Sciatic nerve (tissue), 2 donors: ENCODE data around the gene SUMO2. TPM values are rescaled to one million over a fixed set of nuclear protein-coding genes. Genes with fewer than 3 reads are reported as not detected.
A peak's percentile ranks its signal among the peaks of the same experiment; 100 is the strongest.
"Not testable (repeated sequence)": the region's sequence is repeated elsewhere in the genome, so short reads cannot be mapped to it uniquely, and the experiment has no call there.

ENCODE experiments used
- ATAC-seq: fragments of 200-7000 bp; cut with Tn5 transposase; one replicate; pipeline ENCODE4 v1.9.1; 2020; ENCODE audit warnings: mild to moderate bottlenecking, moderate library complexity
- DNase-seq: peaks from one replicate; pipeline ENCODE4 v3.0.0-alpha.2; 2020; ENCODE audit warnings: low spot score
- intact Hi-C: fragments of 100-400 bp; cut with DNase I; formaldehyde crosslinking; loops from one replicate; pipeline ENCODE4 v1.14.2; 2022
- total RNA-seq: library from RNA; stranded (reverse); fragmentation: NEBNext Ultra II Directional; extraction: Animal tissue kit (Norgen Biotek cat#: 25700); gene quantifications from one replicate; pipeline ENCODE4 v1.2.1, GENCODE V29; 2021
- donor health status: DM: no; HTN: no; CAD: no.
- donor health status: DM: no; HTN: no; CAD: no.

SUMO2 gene
- total RNA-seq, 1 donor from 2014 or later, result 296 TPM

- ATAC-seq (no peak), DNase-seq (peak; percentile 43)
- intact Hi-C loops, result no loop called here
Observed at GRCh38 chr17:75183999-75184884, 1.5 kb upstream of the SUMO2 start.

- peak; percentile 76 for DNase-seq
- intact Hi-C loops, result no loop called here
- no peak for ATAC-seq
Observed at GRCh38 chr17:75182319-75182568, 515 bp downstream of the SUMO2 start.

- intact Hi-C loops, result no loop called here
- ATAC-seq, result peak; percentile 6
- DNase-seq, result peak; percentile 70
Observed at GRCh38 chr17:75181608-75182318, 996 bp downstream of the SUMO2 start.

- ATAC-seq (no peak), DNase-seq (no peak)
- intact Hi-C loops, result no loop called here
Observed at GRCh38 chr17:75181110-75181509, 1.6 kb downstream of the SUMO2 start.

GRCh38 chr17:75178453-75178852, 4.3 kb downstream of the SUMO2 start:
- ATAC-seq (no peak), DNase-seq (peak; percentile 38)
- intact Hi-C loops, result no loop called here

GRCh38 chr17:75176625-75177024, 6.1 kb downstream of the SUMO2 start:
- intact Hi-C loops, result no loop called here
- ATAC-seq (no peak), DNase-seq (no peak)

- ATAC-seq (no peak), DNase-seq (peak; percentile 45)
- intact Hi-C loops, result no loop called here
Observed at GRCh38 chr17:75174996-75175395, 7.8 kb downstream of the SUMO2 start.

- intact Hi-C loops, result no loop called here
- no peak for ATAC-seq
- DNase-seq, result peak; percentile 25
Observed at GRCh38 chr17:75173526-75173925, 9.2 kb downstream of the SUMO2 start.

- ATAC-seq (no peak), DNase-seq (peak; percentile 13)
- intact Hi-C loops, result no loop called here
Observed at GRCh38 chr17:75168998-75169397, 13.8 kb downstream of the SUMO2 start.

GRCh38 chr17:75164606-75165005, 18.2 kb downstream of the SUMO2 start:
- peak; percentile 23 for DNase-seq
- ATAC-seq, intact Hi-C loops: not testable (repeated sequence)

GRCh38 chr17:75163074-75163473, 19.7 kb downstream of the SUMO2 start:
- ATAC-seq (no peak), DNase-seq (peak; percentile 13)
- intact Hi-C loops, result no loop called here

- intact Hi-C loops, result no loop called here
- no peak for DNase-seq
- ATAC-seq, result no peak
Observed at GRCh38 chr17:75160211-75160610, 22.5 kb downstream of the SUMO2 start.

- intact Hi-C loops, result no loop called here
- DNase-seq (peak; percentile 14), ATAC-seq (no peak)
Observed at GRCh38 chr17:75159196-75160031, 23.3 kb downstream of the SUMO2 start.

- ATAC-seq, intact Hi-C loops: not testable (repeated sequence)
- DNase-seq, result peak; percentile 28
Observed at GRCh38 chr17:75158480-75158879, 24.3 kb downstream of the SUMO2 start.

GRCh38 chr17:75155191-75155601, 27.6 kb downstream of the SUMO2 start:
- DNase-seq (peak; percentile 40), ATAC-seq (no peak)
- intact Hi-C loops, result no loop called here

GRCh38 chr17:75154195-75155106, 28.3 kb downstream of the SUMO2 start, which contains the start of gene JPT1:
Gene JPT1, minus strand, starts transcription at chr17:75154512. Its CDS starts 115 bp downstream, at chr17:75154397.
- ATAC-seq, result peak; percentile 100
- intact Hi-C loops, result no loop called here

GRCh38 chr17:75153780-75154194, 29.0 kb downstream of the SUMO2 start:
- ATAC-seq, result no peak
- intact Hi-C loops, result no loop called here
- peak; percentile 56 for DNase-seq

More at GRCh38 chr17:75154195-75155106, 28.3 kb downstream of the SUMO2 start, which contains the start of gene JPT1:
- peak; percentile 98 for DNase-seq
